IMR-90 (cell line): ENCODE results near the gene SLC22A31. TPM values are rescaled to one million over a fixed set of nuclear protein-coding genes. Genes with fewer than 3 reads are reported as not detected.

Source experiments
- ATAC-seq: fragments of 200-7000 bp; cut with Tn5 transposase; 2 replicates; pipeline ENCODE4 v1.9.1; 2020; ENCODE audit warnings: low read depth, mild to moderate bottlenecking, moderate library complexity
- BruUV-seq: library from RNA; stranded (reverse); fragments of 400-500 nt; replicated peaks from 2 replicates; lab custom pipeline; 2021; lab: Mats Ljungman, UMichigan
- CTCF ChIA-PET: fragments of 300-600 bp; formaldehyde crosslinking; extraction: SDS; loops from one replicate; lab custom pipeline; 2021; ENCODE audit warnings: antibody characterized with exemption; lab: Yijun Ruan, JAX
- POLR2A ChIA-PET: fragments of 300-600 bp; sonication (Branson Sonifier 250); formaldehyde crosslinking; loops from one replicate; lab custom pipeline; 2022; ENCODE audit warnings: antibody characterized with exemption; ENCODE audit not compliant: unreplicated experiment; lab: Charles Lee
- DNase-seq: peaks from one replicate; pipeline ENCODE4 v3.0.0; 2013
- H2AFZ ChIP-seq: replicated peaks from 2 replicates; pipeline ENCODE3; 2013; ENCODE audit warnings: low read length, mild to moderate bottlenecking; ENCODE audit not compliant: poor library complexity
- H2AK5ac ChIP-seq: 2 replicates; pipeline ENCODE4 v1.6.1; 2013; ENCODE audit warnings: low read depth, low read length, inconsistent platforms
- H2AK9ac ChIP-seq: replicated peaks from 2 replicates; pipeline ENCODE3; 2013; ENCODE audit warnings: mild to moderate bottlenecking, low read depth, low read length, moderate library complexity; ENCODE audit not compliant: poor library complexity
- H2BK120ac ChIP-seq: 2 replicates; pipeline ENCODE4 v1.6.1; 2013; ENCODE audit warnings: low read depth, low read length, inconsistent platforms
- H2BK15ac ChIP-seq: 3 replicates; pipeline ENCODE4 v1.6.1; 2013; ENCODE audit warnings: low read depth, low read length, inconsistent platforms
- H2BK20ac ChIP-seq: 2 replicates; pipeline ENCODE4 v1.6.1; 2013; ENCODE audit warnings: low read depth, mild to moderate bottlenecking, inconsistent platforms, low read length, moderate library complexity
- H2BK5ac ChIP-seq: 2 replicates; pipeline ENCODE4 v1.6.1; 2013; ENCODE audit warnings: mild to moderate bottlenecking, low read depth, low read length, inconsistent platforms; ENCODE audit not compliant: poor library complexity, severe bottlenecking
- H3K14ac ChIP-seq: replicated peaks from 2 replicates; pipeline ENCODE4 v1.6.1; 2013; ENCODE audit warnings: low read depth, low read length, inconsistent platforms
- H3K18ac ChIP-seq: 2 replicates; pipeline ENCODE4 v1.6.1; 2013; ENCODE audit warnings: low read depth, low read length, control low read depth
- H3K23ac ChIP-seq: 2 replicates; pipeline ENCODE4 v1.6.1; 2013; ENCODE audit warnings: low read depth, low read length, inconsistent platforms
- H3K27ac ChIP-seq: 2 replicates; pipeline ENCODE4 v1.5.1; 2013; ENCODE audit warnings: mild to moderate bottlenecking, control low read depth, low read length; ENCODE audit not compliant: insufficient read depth
- H3K27me3 ChIP-seq: 2 replicates; pipeline ENCODE4 v1.6.1; 2013; ENCODE audit warnings: low read length; ENCODE audit not compliant: control insufficient read depth, insufficient read depth
- H3K36me3 ChIP-seq: 2 replicates; pipeline ENCODE4 v1.6.1; 2013; ENCODE audit warnings: low read length, mixed read lengths; ENCODE audit not compliant: control insufficient read depth, insufficient read depth
- H3K4ac ChIP-seq: 2 replicates; pipeline ENCODE4 v1.6.1; 2013; ENCODE audit warnings: low read depth, low read length, inconsistent platforms
- H3K4me1 ChIP-seq: 2 replicates; pipeline ENCODE4 v1.6.1; 2013; ENCODE audit warnings: low read length, mixed read lengths; ENCODE audit not compliant: control insufficient read depth, insufficient read depth
- H3K4me2 ChIP-seq: 2 replicates; pipeline ENCODE4 v1.6.1; 2013; ENCODE audit warnings: low read depth, mild to moderate bottlenecking, control low read depth, low read length, moderate library complexity
- H3K4me3 ChIP-seq: 2 replicates; pipeline ENCODE4 v1.5.1; 2013; ENCODE audit warnings: low read depth, mild to moderate bottlenecking, control low read depth, low read length, moderate library complexity; ENCODE audit not compliant: insufficient read depth
- H3K56ac ChIP-seq: 2 replicates; pipeline ENCODE4 v1.6.1; 2013; ENCODE audit warnings: low read length, inconsistent platforms; ENCODE audit not compliant: insufficient read depth; ENCODE audit errors: extremely low read depth
- H3K79me1 ChIP-seq, 2 experiments: 2 replicates each; pipeline ENCODE4 v1.6.1; 2013; ENCODE audit warnings: low read length in 2 of 2, inconsistent platforms in 1 of 2, low read depth in 1 of 2
- H3K9ac ChIP-seq: 2 replicates; pipeline ENCODE4 v1.6.1; 2013; ENCODE audit warnings: low read depth, low read length, control low read depth
- H3K9me1 ChIP-seq: 2 replicates; pipeline ENCODE4 v1.6.1; 2013; ENCODE audit warnings: low read length, inconsistent platforms; ENCODE audit not compliant: insufficient read depth
- H3K9me3 ChIP-seq: 2 replicates; pipeline ENCODE4 v1.6.1; 2013; ENCODE audit warnings: low read length; ENCODE audit not compliant: control insufficient read depth, insufficient read depth
- H4K20me1 ChIP-seq: 2 replicates; pipeline ENCODE4 v1.6.1; 2013; ENCODE audit warnings: low read length, inconsistent platforms; ENCODE audit not compliant: insufficient read depth
- H4K5ac ChIP-seq: 2 replicates; pipeline ENCODE4 v1.6.1; 2013; ENCODE audit warnings: mild to moderate bottlenecking, low read depth, low read length, control low read depth
- H4K8ac ChIP-seq, 2 experiments: 2 replicates each; pipeline ENCODE4 v1.6.1; 2013; ENCODE audit warnings: low read depth in 2 of 2, low read length in 2 of 2, control low read depth in 1 of 2, inconsistent platforms in 1 of 2
- H4K91ac ChIP-seq: 2 replicates; pipeline ENCODE4 v1.6.1; 2013; ENCODE audit warnings: low read depth, low read length, inconsistent platforms; ENCODE audit not compliant: insufficient read depth
- CEBPB ChIP-seq: IDR thresholded peaks from 2 replicates; pipeline ENCODE4 v1.6.1; 2012; ENCODE audit warnings: low read depth, low read length, improper control_type of control experiment
- CHD1 ChIP-seq: IDR thresholded peaks from 2 replicates; pipeline ENCODE4 v1.6.1; 2012; ENCODE audit warnings: low read depth, low read length, improper control_type of control experiment
- MAZ ChIP-seq: IDR thresholded peaks from 2 replicates; pipeline ENCODE4 v1.6.1; 2012; ENCODE audit warnings: low read depth, mild to moderate bottlenecking, low read length, improper control_type of control experiment, moderate library complexity, borderline replicate concordance
- MXI1 ChIP-seq: IDR thresholded peaks from 2 replicates; pipeline ENCODE4 v1.6.1; 2012; ENCODE audit warnings: low read depth, mild to moderate bottlenecking, low read length, moderate library complexity, borderline replicate concordance
- RAD21 ChIP-seq: IDR thresholded peaks from 2 replicates; pipeline ENCODE4 v1.6.1; 2012; ENCODE audit warnings: low read length, improper control_type of control experiment
- RCOR1 ChIP-seq: IDR thresholded peaks from 2 replicates; pipeline ENCODE4 v1.6.1; 2012; ENCODE audit warnings: mild to moderate bottlenecking, low read length, improper control_type of control experiment; ENCODE audit not compliant: insufficient replicate concordance
- SMC3 ChIP-seq: fragments of 150-350 bp; IDR thresholded peaks from 2 replicates; pipeline ENCODE4 v1.6.1; 2016; ENCODE audit warnings: low read depth, mild to moderate bottlenecking, antibody characterized with exemption, low read length, moderate library complexity
- WGBS, 2 experiments: methylation state at CpG; one replicate each; pipeline versions ENCODE4 v1.1.5 to v1.1.7; 2013; ENCODE audit warnings: missing lambda C conversion rate in 2 of 2; ENCODE audit not compliant: insufficient read length in 1 of 2; ENCODE audit errors: extremely low coverage in 2 of 2; 5-methylcytosine and 5-hydroxymethylcytosine counted together
- dilution Hi-C: fragments of 300-500 bp; cut with HindIII; formaldehyde crosslinking; loops from one replicate; pipeline ENCODE4 v1.14.3; 2018; ENCODE audit warnings: low sequenced_read_pairs; ENCODE audit not compliant: unreplicated experiment
- in situ Hi-C: fragments of 300-500 bp; cut with MboI; formaldehyde crosslinking; loops from 3 replicates; pipeline ENCODE4 v1.14.3; 2019; ENCODE audit warnings: low sequenced_read_pairs, inconsistent platforms, mixed read lengths
- intact Hi-C: fragments of 100-400 bp; cut with micrococcal nuclease; formaldehyde crosslinking; loops from 2 replicates; pipeline ENCODE4 v1.10.0; 2022
- polyA plus RNA-seq, 3 experiments: library from polyadenylated mRNA; depleted of rRNA; stranded (reverse); fragments of >200 nt; gene quantifications; 2 replicates each; pipeline ENCODE4 v1.2.3, GENCODE V29; 2012; ENCODE audit warnings: low replicate concordance in 1 of 3
- total RNA-seq: library from RNA; depleted of rRNA; stranded (reverse); fragments of >200 nt; gene quantifications from 2 replicates; pipeline ENCODE4 v1.2.3, GENCODE V29; 2012
- TF ChIP-seq, protein P1 (sequence below): conservative IDR thresholded peaks from 2 replicates; pipeline ENCODE4 v1.5.1; 2012; ENCODE audit warnings: mild to moderate bottlenecking, low read depth, low read length, improper control_type of control experiment

Gene SLC22A31
- total and polyA plus RNA-seq, 2 of the 4 experiments (the other 2 are of a cell fraction): 0.18 to 5.5 TPM

- no peak overlapping the region for H2BK120ac ChIP-seq
- H3K4ac ChIP-seq: no peak overlapping the region
- intact Hi-C loops: no loop called here
- ChIA-PET CTCF (no interaction called here), POLR2A (no interaction called here)
- H3K79me1 ChIP-seq: peaks cover 5 to 16% of the 10 kb centered on the region in 2 experiments; a peak in 3 of 4 replicates
- no peaks in the 10 kb centered on the region; the same call in 1 of the 2 replicates for H3K9me1 ChIP-seq
- no peak overlapping the region for H3K9ac ChIP-seq
- in situ Hi-C loops: no loop called here
- no peak overlapping the region for H2AK9ac ChIP-seq
- no peak overlapping the region for H4K91ac ChIP-seq
- no peak for ATAC-seq
- no peak for DNase-seq
- H3K18ac ChIP-seq: no peak overlapping the region
- no peaks in the 10 kb centered on the region for H3K9me3 ChIP-seq
- BruUV-seq: no TSS peak
- H3K14ac ChIP-seq: no peak overlapping the region
- no peak overlapping the region for H3K4me3 ChIP-seq
- H4K20me1 ChIP-seq: no peaks in the 10 kb centered on the region
- no peak overlapping the region for H4K5ac ChIP-seq
- H2BK20ac ChIP-seq: no peak overlapping the region
- H4K8ac ChIP-seq: no peak overlapping the region
- peaks cover 6% of the 10 kb centered on the region for H3K4me1 ChIP-seq
- H3K23ac ChIP-seq: no peak overlapping the region
- dilution Hi-C loops: no loop called here
- WGBS, 2 experiments: 68% methylated on average over 8 of the region's 12 CpGs; no CpG with 5 or more reads in 1 of the 2 experiments
- no peak overlapping the region for H2BK15ac ChIP-seq
- H3K27me3 ChIP-seq: no peaks in the 10 kb centered on the region
- TF ChIP-seq MXI1: no peak
- no peak for TF ChIP-seq CHD1
- TF ChIP-seq SMC3: no peak
- no peak for TF ChIP-seq RCOR1
- TF ChIP-seq CEBPB: no peak
- no peak for TF ChIP-seq RAD21
- TF ChIP-seq, protein P1, sequence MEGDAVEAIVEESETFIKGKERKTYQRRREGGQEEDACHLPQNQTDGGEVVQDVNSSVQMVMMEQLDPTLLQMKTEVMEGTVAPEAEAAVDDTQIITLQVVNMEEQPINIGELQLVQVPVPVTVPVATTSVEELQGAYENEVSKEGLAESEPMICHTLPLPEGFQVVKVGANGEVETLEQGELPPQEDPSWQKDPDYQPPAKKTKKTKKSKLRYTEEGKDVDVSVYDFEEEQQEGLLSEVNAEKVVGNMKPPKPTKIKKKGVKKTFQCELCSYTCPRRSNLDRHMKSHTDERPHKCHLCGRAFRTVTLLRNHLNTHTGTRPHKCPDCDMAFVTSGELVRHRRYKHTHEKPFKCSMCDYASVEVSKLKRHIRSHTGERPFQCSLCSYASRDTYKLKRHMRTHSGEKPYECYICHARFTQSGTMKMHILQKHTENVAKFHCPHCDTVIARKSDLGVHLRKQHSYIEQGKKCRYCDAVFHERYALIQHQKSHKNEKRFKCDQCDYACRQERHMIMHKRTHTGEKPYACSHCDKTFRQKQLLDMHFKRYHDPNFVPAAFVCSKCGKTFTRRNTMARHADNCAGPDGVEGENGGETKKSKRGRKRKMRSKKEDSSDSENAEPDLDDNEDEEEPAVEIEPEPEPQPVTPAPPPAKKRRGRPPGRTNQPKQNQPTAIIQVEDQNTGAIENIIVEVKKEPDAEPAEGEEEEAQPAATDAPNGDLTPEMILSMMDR: no peak
- TF ChIP-seq MAZ: no peak
- H2AK5ac ChIP-seq: no peak overlapping the region
- H2BK5ac ChIP-seq: no peak overlapping the region
- H3K27ac ChIP-seq: no peak overlapping the region
- no peaks in the 10 kb centered on the region for H3K36me3 ChIP-seq
- no peak overlapping the region for H3K4me2 ChIP-seq
- no peak overlapping the region for H3K56ac ChIP-seq
- H2AFZ ChIP-seq: no peak overlapping the region
These were observed 42.5 kb upstream of the SLC22A31 start for GRCh38 chr16:89242795-89243200.
